PC-3 (cell line): ENCODE data around the gene RET. TPM values are rescaled to one million over a fixed set of nuclear protein-coding genes. Genes with fewer than 3 reads are reported as not detected.

Experiments used
- ATAC-seq: fragments of 200-7000 bp; cut with Tn5 transposase; 2 replicates; pipeline ENCODE4 v1.9.1; 2020; ENCODE audit warnings: mild to moderate bottlenecking, moderate library complexity
- BruUV-seq: library from RNA; stranded (reverse); fragments of 400-500 nt; replicated peaks from 2 replicates; lab custom pipeline; 2021; lab: Mats Ljungman, UMichigan
- CTCF ChIA-PET: fragments of 300-600 bp; sonication (Branson Sonifier 250); formaldehyde crosslinking; loops from one replicate; lab custom pipeline; 2022; ENCODE audit warnings: antibody characterized with exemption; lab: Charles Lee
- POLR2A ChIA-PET: fragments of 300-600 bp; sonication (Branson Sonifier 250); formaldehyde crosslinking; loops from one replicate; lab custom pipeline; 2022; ENCODE audit warnings: antibody characterized with exemption; ENCODE audit not compliant: unreplicated experiment; lab: Charles Lee
- DNase-seq: peaks from one replicate; pipeline ENCODE4 v3.0.0-alpha.2; 2015
- H2AFZ ChIP-seq: fragments of 300-600 bp; sonication (generic); 2 replicates; pipeline ENCODE4 v1.6.0; 2016; ENCODE audit warnings: antibody characterized with exemption, low read length
- H3F3A ChIP-seq: fragments of 300-600 bp; sonication (generic); one replicate; pipeline ENCODE4 v1.6.0; 2017; ENCODE audit warnings: antibody characterized with exemption, low read length, control low read depth, mild to moderate bottlenecking; ENCODE audit not compliant: unreplicated experiment
- H3K27ac ChIP-seq: fragments of 300-600 bp; sonication (generic); 2 replicates; pipeline ENCODE4 v1.5.1; 2016; ENCODE audit warnings: mild to moderate bottlenecking, low read length
- H3K27me3 ChIP-seq: fragments of 300-600 bp; sonication (generic); 2 replicates; pipeline ENCODE4 v1.6.1; 2016; ENCODE audit warnings: low read length, mixed read lengths
- H3K36me3 ChIP-seq: fragments of 300-600 bp; sonication (generic); 2 replicates; pipeline ENCODE4 v1.6.1; 2016; ENCODE audit warnings: low read depth, mixed run types, low read length, mixed read lengths
- H3K4me1 ChIP-seq: fragments of 300-600 bp; sonication (generic); 2 replicates; pipeline ENCODE4 v1.5.1; 2016; ENCODE audit warnings: low read length; ENCODE audit not compliant: insufficient read depth
- H3K4me2 ChIP-seq: fragments of 300-600 bp; sonication (generic); 2 replicates; pipeline ENCODE4 v1.6.0; 2016; ENCODE audit warnings: low read length
- H3K4me3 ChIP-seq: fragments of 300-600 bp; sonication (generic); 2 replicates; pipeline ENCODE4 v1.5.1; 2016; ENCODE audit warnings: mild to moderate bottlenecking, low read length, mixed read lengths
- H3K79me2 ChIP-seq: fragments of 300-600 bp; sonication (generic); 2 replicates; pipeline ENCODE4 v1.6.1; 2017; ENCODE audit warnings: low read length, mixed read lengths
- H3K9ac ChIP-seq: fragments of 300-600 bp; sonication (generic); 2 replicates; pipeline ENCODE4 v1.6.0; 2016; ENCODE audit warnings: mild to moderate bottlenecking, low read length
- H3K9me2 ChIP-seq: fragments of 300-600 bp; sonication (generic); replicated peaks from 2 replicates; pipeline ENCODE4 v1.6.1; 2016; ENCODE audit warnings: mixed run types, low read length, mixed read lengths
- H3K9me3 ChIP-seq: fragments of 300-600 bp; sonication (generic); 2 replicates; pipeline ENCODE4 v1.6.1; 2016; ENCODE audit warnings: low read length, mixed read lengths
- H4K20me1 ChIP-seq: fragments of 300-600 bp; sonication (generic); 2 replicates; pipeline ENCODE4 v1.6.1; 2016; ENCODE audit warnings: low read length, mixed read lengths
- EZH2 ChIP-seq: fragments of 300-600 bp; sonication (generic); IDR thresholded peaks from one replicate; pipeline ENCODE4 v1.6.1; 2017; ENCODE audit warnings: antibody characterized with exemption, mild to moderate bottlenecking, low read length; ENCODE audit not compliant: unreplicated experiment
- EZH2phosphoT487 ChIP-seq: fragments of 300-600 bp; sonication (generic); IDR thresholded peaks from 2 replicates; pipeline ENCODE4 v1.6.1; 2018; ENCODE audit warnings: mild to moderate bottlenecking, antibody characterized with exemption, low read length, borderline replicate concordance
- intact Hi-C: fragments of 100-400 bp; cut with micrococcal nuclease; formaldehyde crosslinking; loops from 2 replicates; pipeline ENCODE4 v1.9.0; 2023
- total RNA-seq: library from RNA; depleted of rRNA; stranded (reverse); fragments of >200 nt; gene quantifications from 2 replicates; pipeline ENCODE4 v1.2.3, GENCODE V29; 2014
- TF ChIP-seq, protein P1 (sequence below): fragments of 300-600 bp; sonication (generic); conservative IDR thresholded peaks from 2 replicates; pipeline ENCODE4 v1.5.1; 2017; ENCODE audit warnings: antibody characterized with exemption, low read depth, mild to moderate bottlenecking, low read length

Gene RET
- total RNA-seq, 1 experiment from 2014 or later: not detected

DNA sequence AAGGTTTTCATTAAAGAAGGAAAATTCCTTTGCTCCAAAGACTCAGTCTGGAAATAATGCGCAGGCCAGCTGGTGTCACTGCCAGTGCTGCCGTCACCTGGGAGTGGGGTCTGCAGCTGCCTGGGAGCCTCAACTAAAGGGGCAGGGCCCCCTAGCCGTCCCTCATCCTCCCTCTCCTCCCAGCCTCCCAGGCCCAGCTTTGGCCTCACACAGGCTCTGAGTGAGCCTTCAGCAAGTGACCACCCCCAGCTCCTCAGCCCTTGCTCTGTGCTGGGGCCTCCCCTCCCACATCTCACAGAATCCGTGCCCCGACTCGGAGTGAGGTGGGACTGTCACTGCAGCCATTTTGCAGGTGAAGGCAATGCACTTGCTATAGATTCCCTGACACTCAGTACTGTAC lies 11.1 kb upstream of the RET start:
- no peaks in the 10 kb centered on the region for H3K9me2 ChIP-seq
- no peaks in the 10 kb centered on the region for H3K36me3 ChIP-seq
- TF ChIP-seq, protein P1, sequence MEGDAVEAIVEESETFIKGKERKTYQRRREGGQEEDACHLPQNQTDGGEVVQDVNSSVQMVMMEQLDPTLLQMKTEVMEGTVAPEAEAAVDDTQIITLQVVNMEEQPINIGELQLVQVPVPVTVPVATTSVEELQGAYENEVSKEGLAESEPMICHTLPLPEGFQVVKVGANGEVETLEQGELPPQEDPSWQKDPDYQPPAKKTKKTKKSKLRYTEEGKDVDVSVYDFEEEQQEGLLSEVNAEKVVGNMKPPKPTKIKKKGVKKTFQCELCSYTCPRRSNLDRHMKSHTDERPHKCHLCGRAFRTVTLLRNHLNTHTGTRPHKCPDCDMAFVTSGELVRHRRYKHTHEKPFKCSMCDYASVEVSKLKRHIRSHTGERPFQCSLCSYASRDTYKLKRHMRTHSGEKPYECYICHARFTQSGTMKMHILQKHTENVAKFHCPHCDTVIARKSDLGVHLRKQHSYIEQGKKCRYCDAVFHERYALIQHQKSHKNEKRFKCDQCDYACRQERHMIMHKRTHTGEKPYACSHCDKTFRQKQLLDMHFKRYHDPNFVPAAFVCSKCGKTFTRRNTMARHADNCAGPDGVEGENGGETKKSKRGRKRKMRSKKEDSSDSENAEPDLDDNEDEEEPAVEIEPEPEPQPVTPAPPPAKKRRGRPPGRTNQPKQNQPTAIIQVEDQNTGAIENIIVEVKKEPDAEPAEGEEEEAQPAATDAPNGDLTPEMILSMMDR: no peak
- TF ChIP-seq EZH2phosphoT487 (no peak), EZH2 (no peak)
- DNase-seq (no peak), ATAC-seq (no peak)
- peaks cover 40% of the 10 kb centered on the region for H3K27me3 ChIP-seq
- no peaks in the 10 kb centered on the region for H3K9me3 ChIP-seq
- H3K79me2 ChIP-seq: no peaks in the 10 kb centered on the region
- H3K4me1 ChIP-seq: no peaks in the 10 kb centered on the region
- ChIA-PET CTCF (no interaction called here), POLR2A (no interaction called here)
- H4K20me1 ChIP-seq: no peaks in the 10 kb centered on the region
- H3K27ac ChIP-seq: no peak overlapping the region
- intact Hi-C loops: no loop called here
- H3K9ac ChIP-seq: no peak overlapping the region
- H3K4me3 ChIP-seq: no peak overlapping the region
- no peak overlapping the region for H3K4me2 ChIP-seq
- H3F3A ChIP-seq: no peaks in the 10 kb centered on the region
- no TSS peak for BruUV-seq
- no peak overlapping the region for H2AFZ ChIP-seq

DNA sequence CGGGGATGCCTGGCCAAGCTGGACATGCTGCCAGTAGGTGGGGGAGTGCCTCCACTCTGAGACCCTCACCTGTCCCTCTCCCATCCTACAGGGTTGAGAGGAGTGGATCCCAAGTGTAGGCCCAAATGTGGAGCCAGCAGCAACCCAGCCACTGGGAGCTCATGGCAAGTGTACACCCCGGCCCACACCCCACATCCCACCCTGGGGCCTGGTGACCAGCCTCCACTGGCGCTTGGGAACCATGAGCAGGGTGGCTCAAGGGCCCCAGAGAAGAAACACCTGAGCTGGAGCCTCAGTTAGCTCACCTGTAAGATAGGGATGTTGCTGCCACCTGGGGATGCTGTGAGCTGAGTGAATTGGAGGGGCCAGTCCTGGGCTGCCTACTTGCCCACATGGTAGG lies 10.4 kb upstream of the RET start:
- Histone ChIP-seq H3K4me3 (no peak overlapping the region), H3K4me2 (no peak overlapping the region), H3K9ac (no peak overlapping the region), H3K79me2 (no peaks in the 10 kb centered on the region), H3K9me2 (no peaks in the 10 kb centered on the region), H3K9me3 (no peaks in the 10 kb centered on the region), H2AFZ (no peak overlapping the region), H3K27me3 (peaks cover 34% of the 10 kb centered on the region), H3K4me1 (no peaks in the 10 kb centered on the region), H4K20me1 (no peaks in the 10 kb centered on the region), H3K36me3 (no peaks in the 10 kb centered on the region), H3F3A (no peaks in the 10 kb centered on the region), H3K27ac (no peak overlapping the region)
- ChIA-PET POLR2A (no interaction called here), CTCF (no interaction called here)
- DNase-seq: no peak
- no peak for ATAC-seq
- no peak for TF ChIP-seq EZH2
- no peak for TF ChIP-seq EZH2phosphoT487
- TF ChIP-seq, protein P1: no peak
- no TSS peak for BruUV-seq
- intact Hi-C loops: no loop called here

DNA sequence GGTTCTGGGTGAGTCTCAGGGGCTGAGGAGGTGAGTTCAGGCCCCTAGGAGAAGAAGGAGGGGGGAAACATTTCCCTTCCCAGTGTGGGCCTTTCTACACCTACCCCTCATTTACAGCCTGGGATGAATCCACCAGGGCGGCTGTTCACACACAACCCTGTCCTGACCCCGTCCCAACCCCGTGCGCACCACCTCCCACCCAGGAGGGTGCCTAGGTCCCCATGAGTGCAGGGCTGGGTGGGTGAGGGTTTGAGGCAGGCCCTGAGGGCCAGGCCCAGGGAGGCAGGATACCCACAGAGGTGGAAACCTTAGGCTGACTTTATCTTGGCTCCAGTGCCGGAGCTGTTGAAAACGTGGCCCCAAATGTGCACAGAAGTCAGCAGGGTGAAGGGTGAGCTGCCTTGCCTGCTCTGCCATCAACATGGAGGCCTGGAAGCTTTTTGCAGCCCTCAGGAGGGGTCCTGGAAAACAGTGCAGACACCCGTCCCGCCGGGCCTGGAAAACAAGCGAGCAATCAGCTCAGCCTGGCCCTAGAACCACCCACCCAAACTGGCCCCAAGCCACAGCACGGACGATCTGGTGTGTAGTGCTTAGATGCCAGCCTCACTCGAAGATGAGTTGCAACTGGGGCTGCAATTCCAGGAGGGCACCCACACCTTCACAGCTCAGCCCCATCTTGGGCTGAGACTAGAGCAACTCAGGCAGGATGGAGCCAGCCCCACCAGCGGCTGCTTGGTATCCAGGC lies 9.3 kb upstream of the RET start:
- H3K27me3 ChIP-seq: peaks cover 25% of the 10 kb centered on the region
- intact Hi-C loops: no loop called here
- POLR2A ChIA-PET: no interaction called here
- H2AFZ ChIP-seq: no peak overlapping the region
- no peaks in the 10 kb centered on the region for H3F3A ChIP-seq
- no peaks in the 10 kb centered on the region for H3K9me2 ChIP-seq
- no peak overlapping the region for H3K4me2 ChIP-seq
- H3K9me3 ChIP-seq: no peaks in the 10 kb centered on the region
- no TSS peak for BruUV-seq
- no peaks in the 10 kb centered on the region for H4K20me1 ChIP-seq
- no peak overlapping the region for H3K27ac ChIP-seq
- H3K9ac ChIP-seq: no peak overlapping the region
- DNase-seq: no peak
- no peaks in the 10 kb centered on the region for H3K79me2 ChIP-seq
- no peaks in the 10 kb centered on the region for H3K36me3 ChIP-seq
- H3K4me3 ChIP-seq: no peak overlapping the region
- CTCF ChIA-PET: no interaction called here
- no peaks in the 10 kb centered on the region for H3K4me1 ChIP-seq
- TF ChIP-seq EZH2phosphoT487: no peak
- TF ChIP-seq, protein P1: no peak
- TF ChIP-seq EZH2: no peak
- no peak for ATAC-seq
